ENCODE data around the gene CIPC.

- TF ChIP-seq CTCF (IDR thresholded peaks at IDR 0.05) (no peak), EZH2phosphoT487 (IDR thresholded peaks at IDR 0.05) (no peak), EZH2 (IDR thresholded peaks at IDR 0.05) (no peak)
Measured at GRCh38 chr14:77143071-77143470, 45.0 kb downstream of the CIPC start.

Measured in neural progenitor cell (in vitro differentiated cells).